Measurements from ENCODE around the gene OR2T1. TPM values are rescaled to one million over a fixed set of nuclear protein-coding genes. Genes with fewer than 3 reads are reported as not detected.
"Not testable (repeated sequence)": the region's sequence is repeated elsewhere in the genome, so short reads cannot be mapped to it uniquely, and the experiment has no call there.

Gene OR2T1
- polyA plus RNA-seq, 3 donors from 2014 or later: not detected

GRCh38 chr1:248416226-248416625 is 13.4 kb downstream of the OR2T1 start:
- no peak overlapping the region for H3K27ac Mint-ChIP-seq
- H3K4me3 Mint-ChIP-seq: no peak overlapping the region
- H3K9me3 Mint-ChIP-seq: peaks cover 0 to 22% (median 4%) of the 10 kb centered on the region in 6 donors
- H3K4me1 Mint-ChIP-seq: no peaks in the 10 kb centered on the region
- DNase-seq: no peak
- no peaks in the 10 kb centered on the region for H3K36me3 Mint-ChIP-seq
- peaks cover under 1 to 3% (median 2%) of the 10 kb centered on the region in 3 donors for H3K27me3 Mint-ChIP-seq (ENCODE audit: low read depth in 3 of 3)

- no peak for DNase-seq
- H3K4me3 Mint-ChIP-seq: no peak overlapping the region
- H3K4me1 Mint-ChIP-seq: no peaks in the 10 kb centered on the region
- H3K27me3 Mint-ChIP-seq (ENCODE audit: low read depth in 3 of 3): peaks cover 0 to 3% (median 2%) of the 10 kb centered on the region in 3 donors
- peaks cover 2 to 22% (median 9%) of the 10 kb centered on the region in 6 donors for H3K9me3 Mint-ChIP-seq
- no peak overlapping the region for H3K27ac Mint-ChIP-seq
- H3K36me3 Mint-ChIP-seq: no peaks in the 10 kb centered on the region
Measured at GRCh38 chr1:248417854-248418253, 15.0 kb downstream of the OR2T1 start.

- DNase-seq: no peak
- H3K36me3 Mint-ChIP-seq: no peaks in the 10 kb centered on the region
- peaks cover 0 to 2% (median 2%) of the 10 kb centered on the region in 3 donors for H3K27me3 Mint-ChIP-seq (ENCODE audit: low read depth in 3 of 3)
- no peaks in the 10 kb centered on the region for H3K4me1 Mint-ChIP-seq
- no peak overlapping the region for H3K27ac Mint-ChIP-seq
- no peak overlapping the region for H3K4me3 Mint-ChIP-seq
- peaks cover 2 to 15% (median 11%) of the 10 kb centered on the region in 6 donors for H3K9me3 Mint-ChIP-seq
Measured at GRCh38 chr1:248421384-248421783, 18.5 kb downstream of the OR2T1 start.

- peaks cover 0 to 12% (median 5%) of the 10 kb centered on the region in 6 donors for H3K9me3 Mint-ChIP-seq
- not testable (repeated sequence) for H3K27ac Mint-ChIP-seq; H3K27me3 Mint-ChIP-seq (ENCODE audit: low read depth in 3 of 3); H3K4me3 Mint-ChIP-seq; H3K36me3 Mint-ChIP-seq; H3K4me1 Mint-ChIP-seq; DNase-seq
Measured at GRCh38 chr1:248427526-248428191, 24.8 kb downstream of the OR2T1 start.

- peaks cover 0 to 10% (median 1%) of the 10 kb centered on the region in 6 donors for H3K9me3 Mint-ChIP-seq
- not testable (repeated sequence) for H3K27me3 Mint-ChIP-seq (ENCODE audit: low read depth in 3 of 3); H3K4me3 Mint-ChIP-seq; DNase-seq; H3K36me3 Mint-ChIP-seq; H3K4me1 Mint-ChIP-seq; H3K27ac Mint-ChIP-seq
Measured at GRCh38 chr1:248428192-248428533, 25.3 kb downstream of the OR2T1 start.

GRCh38 chr1:248431683-248432082 is 28.8 kb downstream of the OR2T1 start:
- H3K4me1 Mint-ChIP-seq; H3K27me3 Mint-ChIP-seq (ENCODE audit: low read depth in 3 of 3); H3K36me3 Mint-ChIP-seq; H3K27ac Mint-ChIP-seq; H3K4me3 Mint-ChIP-seq; H3K9me3 Mint-ChIP-seq; DNase-seq: not testable (repeated sequence)

- H3K9me3 Mint-ChIP-seq, H3K4me3 Mint-ChIP-seq, H3K27ac Mint-ChIP-seq: not testable (repeated sequence)
Measured at GRCh38 chr1:248432201-248432600, 29.4 kb downstream of the OR2T1 start.

GRCh38 chr1:248433811-248434415 is 31.1 kb downstream of the OR2T1 start:
- H3K27ac Mint-ChIP-seq; H3K4me1 Mint-ChIP-seq; H3K27me3 Mint-ChIP-seq (ENCODE audit: low read depth in 3 of 3); DNase-seq; H3K4me3 Mint-ChIP-seq; H3K9me3 Mint-ChIP-seq; H3K36me3 Mint-ChIP-seq: not testable (repeated sequence)

More at GRCh38 chr1:248432201-248432600, 29.4 kb downstream of the OR2T1 start:
- not testable (repeated sequence) for DNase-seq; H3K4me1 Mint-ChIP-seq; H3K27me3 Mint-ChIP-seq (ENCODE audit: low read depth in 3 of 3); H3K36me3 Mint-ChIP-seq

- not testable (repeated sequence) for DNase-seq; H3K27me3 Mint-ChIP-seq (ENCODE audit: low read depth in 3 of 3); H3K4me1 Mint-ChIP-seq; H3K27ac Mint-ChIP-seq; H3K9me3 Mint-ChIP-seq; H3K4me3 Mint-ChIP-seq; H3K36me3 Mint-ChIP-seq
Measured at GRCh38 chr1:248434913-248435312, 32.1 kb downstream of the OR2T1 start.

GRCh38 chr1:248436303-248436702 is 33.5 kb downstream of the OR2T1 start:
- H3K27me3 Mint-ChIP-seq (ENCODE audit: low read depth in 3 of 3); H3K9me3 Mint-ChIP-seq; H3K36me3 Mint-ChIP-seq; DNase-seq; H3K4me3 Mint-ChIP-seq; H3K27ac Mint-ChIP-seq; H3K4me1 Mint-ChIP-seq: not testable (repeated sequence)

GRCh38 chr1:248438668-248439067 is 35.8 kb downstream of the OR2T1 start:
- not testable (repeated sequence) for H3K4me3 Mint-ChIP-seq; DNase-seq; H3K27ac Mint-ChIP-seq; H3K4me1 Mint-ChIP-seq; H3K36me3 Mint-ChIP-seq; H3K9me3 Mint-ChIP-seq; H3K27me3 Mint-ChIP-seq (ENCODE audit: low read depth in 3 of 3)

- not testable (repeated sequence) for DNase-seq; H3K27ac Mint-ChIP-seq; H3K4me3 Mint-ChIP-seq; H3K27me3 Mint-ChIP-seq (ENCODE audit: low read depth in 3 of 3); H3K9me3 Mint-ChIP-seq; H3K4me1 Mint-ChIP-seq; H3K36me3 Mint-ChIP-seq
Measured at GRCh38 chr1:248439283-248439682, 36.4 kb downstream of the OR2T1 start.

- not testable (repeated sequence) for H3K9me3 Mint-ChIP-seq; DNase-seq; H3K4me3 Mint-ChIP-seq; H3K4me1 Mint-ChIP-seq; H3K27me3 Mint-ChIP-seq (ENCODE audit: low read depth in 3 of 3); H3K27ac Mint-ChIP-seq; H3K36me3 Mint-ChIP-seq
Measured at GRCh38 chr1:248442500-248443277, 39.8 kb downstream of the OR2T1 start.

GRCh38 chr1:248444603-248445002 is 41.8 kb downstream of the OR2T1 start:
- H3K9me3 Mint-ChIP-seq; DNase-seq; H3K4me3 Mint-ChIP-seq; H3K36me3 Mint-ChIP-seq; H3K27me3 Mint-ChIP-seq (ENCODE audit: low read depth in 3 of 3); H3K4me1 Mint-ChIP-seq; H3K27ac Mint-ChIP-seq: not testable (repeated sequence)
